ENCODE results near the gene MND1. TPM values are rescaled to one million over a fixed set of nuclear protein-coding genes. Genes with fewer than 3 reads are reported as not detected.
A peak's percentile ranks its signal among the peaks of the same experiment; 100 is the strongest.

MND1 gene
- total RNA-seq, 2 donors from 2014 or later = 15.4 to 30.3 TPM

- Mint-ChIP-seq H3K27ac (no peak overlapping the region), H3K36me3 (ENCODE audit: low read depth) (no peaks in the 10 kb centered on the region)
- no peak for DNase-seq
Observed at GRCh38 chr4:153418121-153418520, 73.6 kb downstream of the MND1 start.

DNA sequence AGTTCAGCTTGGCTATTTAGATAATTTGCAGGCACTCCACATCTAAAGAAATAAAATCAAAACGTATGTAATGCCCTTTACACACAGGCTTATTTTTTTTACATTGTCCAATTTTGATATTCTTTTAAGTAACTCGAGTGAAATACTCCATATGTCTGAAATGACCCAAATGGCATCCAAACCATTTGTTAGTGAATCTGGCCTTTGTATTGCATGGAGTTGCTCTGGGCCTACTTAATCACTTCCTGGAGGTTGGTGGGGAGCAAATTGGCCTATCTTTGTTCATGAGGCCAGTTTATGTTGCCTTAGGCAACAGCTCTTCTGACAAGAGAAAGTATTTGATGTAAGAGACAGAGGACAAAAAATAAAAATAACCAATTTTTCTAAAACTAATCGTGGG, 74.1 kb downstream of the MND1 start:
- Mint-ChIP-seq H3K4me3 (no peak overlapping the region), H3K36me3 (ENCODE audit: low read depth) (no peaks in the 10 kb centered on the region), H3K27ac (no peak overlapping the region), H3K4me1 (no peaks in the 10 kb centered on the region), H3K9me3 (no peaks in the 10 kb centered on the region), H3K27me3 (ENCODE audit: insufficient read depth) (no peaks in the 10 kb centered on the region)
- Histone ChIP-seq H3K27ac (ENCODE audit: low read depth, low read length) (peak overlapping the region; percentile 77), H3K27me3 (ENCODE audit: control insufficient read depth, insufficient read depth, low read length, poor library complexity, severe bottlenecking) (no peaks in the 10 kb centered on the region), H3K9me3 (ENCODE audit: control insufficient read depth, low read length) (no peaks in the 10 kb centered on the region), H3K4me3 (ENCODE audit: low read length) (no peak overlapping the region), H3K9ac (ENCODE audit: extremely low read depth, low read length, poor library complexity, severe bottlenecking) (no peak overlapping the region), H3K36me3 (ENCODE audit: control insufficient read depth, insufficient read depth, low read length) (no peaks in the 10 kb centered on the region), H3K4me1 (ENCODE audit: control insufficient read depth, insufficient read depth, low read length) (no peaks in the 10 kb centered on the region)
- TF ChIP-seq CTCF (conservative IDR thresholded peaks at IDR 0.05) = no peak
- no peak for DNase-seq
- 58 to 60% methylated on average over 2 of the region's 3 CpGs for WGBS, 2 experiments (ENCODE audit: insufficient coverage in 1 of 2, insufficient read length in 1 of 2)

More at GRCh38 chr4:153418121-153418520, 73.6 kb downstream of the MND1 start:
- H3K4me1 Mint-ChIP-seq = no peaks in the 10 kb centered on the region
- H3K4me3 Mint-ChIP-seq = no peak overlapping the region
- 92 to 94% methylated on average over 6 to 7 of the region's 7 CpGs for WGBS, 2 experiments (ENCODE audit: insufficient coverage in 1 of 2, insufficient read length in 1 of 2)
- no peaks in the 10 kb centered on the region for H3K4me1 ChIP-seq (ENCODE audit: control insufficient read depth, insufficient read depth, low read length)
- no peaks in the 10 kb centered on the region for H3K9me3 ChIP-seq (ENCODE audit: control insufficient read depth, low read length)
- no peak overlapping the region for H3K4me3 ChIP-seq (ENCODE audit: low read length)
- no peaks in the 10 kb centered on the region for H3K27me3 Mint-ChIP-seq (ENCODE audit: insufficient read depth)
- no peak overlapping the region for H3K9ac ChIP-seq (ENCODE audit: extremely low read depth, low read length, poor library complexity, severe bottlenecking)
- H3K9me3 Mint-ChIP-seq = no peaks in the 10 kb centered on the region
- peak overlapping the region; percentile 77 for H3K27ac ChIP-seq (ENCODE audit: low read depth, low read length)
- TF ChIP-seq CTCF (conservative IDR thresholded peaks at IDR 0.05) = no peak
- no peaks in the 10 kb centered on the region for H3K36me3 ChIP-seq (ENCODE audit: control insufficient read depth, insufficient read depth, low read length)
- H3K27me3 ChIP-seq (ENCODE audit: control insufficient read depth, insufficient read depth, low read length, poor library complexity, severe bottlenecking) = no peaks in the 10 kb centered on the region

GRCh38 chr4:153419029-153419428, 74.5 kb downstream of the MND1 start:
- DNase-seq = no peak
- no peaks in the 10 kb centered on the region for H3K27me3 Mint-ChIP-seq (ENCODE audit: insufficient read depth)
- no peaks in the 10 kb centered on the region for H3K27me3 ChIP-seq (ENCODE audit: control insufficient read depth, insufficient read depth, low read length, poor library complexity, severe bottlenecking)

More at GRCh38 chr4:153419029-153419428, 74.5 kb downstream of the MND1 start:
- Mint-ChIP-seq H3K4me3 (no peak overlapping the region), H3K4me1 (no peaks in the 10 kb centered on the region), H3K9me3 (no peaks in the 10 kb centered on the region), H3K27ac (no peak overlapping the region), H3K36me3 (ENCODE audit: low read depth) (no peaks in the 10 kb centered on the region)
- 87 to 100% methylated on average over 2 to 5 of the region's 5 CpGs for WGBS, 2 experiments (ENCODE audit: insufficient coverage in 1 of 2, insufficient read length in 1 of 2)
- no peaks in the 10 kb centered on the region for H3K4me1 ChIP-seq (ENCODE audit: control insufficient read depth, insufficient read depth, low read length)
- no peaks in the 10 kb centered on the region for H3K36me3 ChIP-seq (ENCODE audit: control insufficient read depth, insufficient read depth, low read length)
- no peak for TF ChIP-seq CTCF (conservative IDR thresholded peaks at IDR 0.05)
- peak overlapping the region; percentile 41 for H3K27ac ChIP-seq (ENCODE audit: low read depth, low read length)
- H3K9ac ChIP-seq (ENCODE audit: extremely low read depth, low read length, poor library complexity, severe bottlenecking) = no peak overlapping the region
- H3K9me3 ChIP-seq (ENCODE audit: control insufficient read depth, low read length) = no peaks in the 10 kb centered on the region
- no peak overlapping the region for H3K4me3 ChIP-seq (ENCODE audit: low read length)
